ENCODE data around the gene EDN1. TPM values are rescaled to one million over a fixed set of nuclear protein-coding genes. Genes with fewer than 3 reads are reported as not detected.

Gene EDN1
- total and polyA plus RNA-seq, 2 of the 4 experiments (the other 2 are of a cell fraction): 5.6 to 9.0 TPM

- Histone ChIP-seq H4K5ac (ENCODE audit: low read depth, low read length) (no peak overlapping the region), H3K9me1 (ENCODE audit: insufficient read depth, low read length) (peaks cover 2% of the 10 kb centered on the region; the same call in 1 of the 2 replicates), H2BK15ac (ENCODE audit: low read depth, low read length) (no peak overlapping the region), H2AK9ac (replicated peaks; ENCODE audit: low read depth, low read length, poor library complexity) (no peak overlapping the region), H3K9ac (ENCODE audit: low read depth, low read length) (no peak overlapping the region), H3K79me1 (ENCODE audit: low read depth in 1 of 2, low read length in 2 of 2) (no peaks in the 10 kb centered on the region), H4K91ac (ENCODE audit: insufficient read depth, low read depth, low read length) (no peak overlapping the region), H3K27me3 (ENCODE audit: control insufficient read depth, insufficient read depth, low read length) (no peaks in the 10 kb centered on the region), H3K4me3 (ENCODE audit: insufficient read depth, low read depth, low read length) (no peak overlapping the region), H3K4me2 (ENCODE audit: low read depth, low read length) (no peak overlapping the region), H3K56ac (ENCODE audit: extremely low read depth, insufficient read depth, low read length) (no peak overlapping the region), H2AK5ac (ENCODE audit: low read depth, low read length) (no peak overlapping the region), H3K4ac (ENCODE audit: low read depth, low read length) (no peak overlapping the region), H3K23ac (ENCODE audit: low read depth, low read length) (no peak overlapping the region), H3K27ac (ENCODE audit: insufficient read depth, low read length) (no peak overlapping the region), H3K14ac (replicated peaks; ENCODE audit: low read depth, low read length) (no peak overlapping the region), H2BK5ac (ENCODE audit: low read depth, low read length, poor library complexity, severe bottlenecking) (no peak overlapping the region), H3K9me3 (ENCODE audit: control insufficient read depth, insufficient read depth, low read length) (no peaks in the 10 kb centered on the region), H2BK120ac (ENCODE audit: low read depth, low read length) (no peak overlapping the region), H3K4me1 (ENCODE audit: control insufficient read depth, insufficient read depth, low read length) (peaks cover 3% of the 10 kb centered on the region), H4K20me1 (ENCODE audit: insufficient read depth, low read length) (no peaks in the 10 kb centered on the region), H4K8ac (ENCODE audit: low read depth in 2 of 2, low read length in 2 of 2) (no peak overlapping the region), H3K18ac (ENCODE audit: low read depth, low read length) (no peak overlapping the region), H3K36me3 (ENCODE audit: control insufficient read depth, insufficient read depth, low read length) (no peaks in the 10 kb centered on the region; the same call in 1 of the 2 replicates), H2BK20ac (ENCODE audit: low read depth, low read length) (no peak overlapping the region), H2AFZ (replicated peaks; ENCODE audit: low read length, poor library complexity) (no peak overlapping the region)
- WGBS, 2 experiments (ENCODE audit: extremely low coverage in 2 of 2, insufficient read length in 1 of 2): 80% methylated on average over 1 of the region's 3 CpGs; no CpG with 5 or more reads in 1 of the 2 experiments
- ChIA-PET POLR2A (ENCODE audit: unreplicated experiment) (no interaction called here), CTCF (interaction anchor here (0.8 kb wide), 1 partner anchor 302 kb away, joined by 4 read pairs; no protein-coding TSS in a partner anchor)
- TF ChIP-seq MAFK (IDR thresholded peaks at IDR 0.05; ENCODE audit: low read depth, low read length) (no peak), MAZ (IDR thresholded peaks at IDR 0.05; ENCODE audit: borderline replicate concordance, low read depth, low read length) (no peak), RCOR1 (IDR thresholded peaks at IDR 0.05; ENCODE audit: insufficient replicate concordance, low read length) (no peak), USF2 (IDR thresholded peaks at IDR 0.05; ENCODE audit: low read depth, low read length) (no peak), ELK1 (IDR thresholded peaks at IDR 0.05; ENCODE audit: borderline replicate concordance, low read depth, low read length) (no peak), MXI1 (IDR thresholded peaks at IDR 0.05; ENCODE audit: borderline replicate concordance, low read depth, low read length) (no peak), CTCF (conservative IDR thresholded peaks at IDR 0.05; ENCODE audit: low read depth, low read length) (no peak), RFX5 (IDR thresholded peaks at IDR 0.05; ENCODE audit: low read depth, low read length) (no peak), NFE2L2 (IDR thresholded peaks at IDR 0.05; ENCODE audit: low read depth, low read length) (no peak), CHD1 (IDR thresholded peaks at IDR 0.05; ENCODE audit: low read depth, low read length) (no peak), SMC3 (IDR thresholded peaks at IDR 0.05; ENCODE audit: low read depth, low read length) (no peak), BHLHE40 (IDR thresholded peaks at IDR 0.05; ENCODE audit: low read depth, low read length) (no peak), POLR2A (IDR thresholded peaks at IDR 0.05; ENCODE audit: low read depth, low read length) (no peak)
- DNase-seq (no peak), ATAC-seq (ENCODE audit: low read depth) (no peak)
- no TSS peak for BruUV-seq (replicated peaks)
- in situ Hi-C loops (cut with MboI; ENCODE audit: low sequenced_read_pairs) (no loop called here), intact Hi-C loops (cut with micrococcal nuclease) (no loop called here), dilution Hi-C loops (cut with HindIII; ENCODE audit: low sequenced_read_pairs, unreplicated experiment) (no loop called here)
These were observed 10.9 kb downstream of the EDN1 start for GRCh38 chr6:12301018-12301417.

All from IMR-90 (cell line).